T-cell (primary cell): ENCODE data around the gene NOTCH1. TPM values are rescaled to one million over a fixed set of nuclear protein-coding genes. Genes with fewer than 3 reads are reported as not detected.

Source experiments
- ATAC-seq, 4 experiments: fragments of 200-7000 bp in 3 of 4; fragments of 150-1000 bp in 1 of 4; cut with Tn5 transposase; replicated peaks in 1 of 4; 1 replicate in 3 of 4; 2 replicates in 1 of 4; pipeline ENCODE4 v1.10.0; 2021; ENCODE audit warnings: moderate library complexity in 3 of 4, mild to moderate bottlenecking in 2 of 4, moderate number of reproducible peaks in 1 of 4
- CTCF ChIA-PET, 2 donors: fragments of 300-600 bp; sonication (Branson Sonifier 250); formaldehyde crosslinking; loops; one replicate each; lab custom pipeline; 2022; ENCODE audit warnings: antibody characterized with exemption in 2 of 2; lab: Charles Lee
- POLR2A ChIA-PET, 2 donors: fragments of 300-600 bp; sonication (Branson Sonifier 250); formaldehyde crosslinking; loops; one replicate each; lab custom pipeline; 2022; ENCODE audit warnings: antibody characterized with exemption in 2 of 2; lab: Charles Lee
- DNase-seq, 35 experiments: peaks; one replicate each; pipeline versions ENCODE4 v3.0.0 to v3.0.0-alpha.2; 2013 to 2023
- H3K27ac ChIP-seq: one replicate; pipeline ENCODE4 v1.5.1; 2013; ENCODE audit warnings: low read length
- H3K27me3 ChIP-seq, 2 experiments: replicated peaks in 1 of 2; 1 replicate in 1 of 2; 2 replicates in 1 of 2; pipeline versions ENCODE4 v1.6.1 to v1.7.0; 2013; ENCODE audit warnings: low read length in 1 of 2, mixed read lengths in 1 of 2; ENCODE audit not compliant: control insufficient read depth in 2 of 2, insufficient read depth in 2 of 2; ENCODE audit errors: extremely low read depth in 1 of 2
- H3K36me3 ChIP-seq, 2 donors: 1 replicate in 1 of 2; 2 replicates in 1 of 2; pipeline versions ENCODE4 v1.6.1 to v1.7.0; 2013; ENCODE audit warnings: low read length in 1 of 2; ENCODE audit not compliant: control insufficient read depth in 2 of 2, insufficient read depth in 1 of 2; ENCODE audit errors: extremely low read depth in 1 of 2
- H3K4me1 ChIP-seq, 2 experiments: 1 replicate in 1 of 2; 2 replicates in 1 of 2; pipeline versions ENCODE4 v1.6.1 to v1.7.0; 2013; ENCODE audit warnings: low read length in 2 of 2, mixed read lengths in 1 of 2; ENCODE audit not compliant: insufficient read depth in 2 of 2, control insufficient read depth in 1 of 2; ENCODE audit errors: extremely low read depth in 1 of 2
- H3K4me3 ChIP-seq, 2 donors: 1 replicate in 1 of 2; 2 replicates in 1 of 2; pipeline versions ENCODE4 v1.5.1 to v1.7.0; 2013; ENCODE audit warnings: mild to moderate bottlenecking in 2 of 2, low read length in 1 of 2, moderate library complexity in 1 of 2; ENCODE audit not compliant: control insufficient read depth in 1 of 2; ENCODE audit errors: extremely low read depth in 1 of 2
- H3K9me3 ChIP-seq: 2 replicates; pipeline ENCODE4 v1.7.0; 2013
- H3K27ac Mint-ChIP-seq, 2 donors: one replicate each; pipeline ENCODE4 v1.8.0; 2020 to 2021; ENCODE audit warnings: mild to moderate bottlenecking in 2 of 2, mixed read lengths in 2 of 2
- H3K27me3 Mint-ChIP-seq, 2 donors: one replicate each; pipeline ENCODE4 v1.8.0; 2021 to 2022; ENCODE audit warnings: mixed read lengths in 2 of 2
- H3K36me3 Mint-ChIP-seq: one replicate; pipeline ENCODE4 v1.8.0; 2021; ENCODE audit warnings: mixed read lengths
- H3K4me1 Mint-ChIP-seq, 3 donors: one replicate each; pipeline ENCODE4 v1.8.0; 2020 to 2022; ENCODE audit warnings: mixed read lengths in 3 of 3, mild to moderate bottlenecking in 1 of 3
- H3K4me3 Mint-ChIP-seq, 3 donors: one replicate each; pipeline ENCODE4 v1.8.0; 2020 to 2022; ENCODE audit warnings: mild to moderate bottlenecking in 3 of 3, mixed read lengths in 3 of 3, moderate library complexity in 3 of 3
- H3K9me3 Mint-ChIP-seq, 3 donors: one replicate each; pipeline ENCODE4 v1.8.0; 2020 to 2022; ENCODE audit warnings: mixed read lengths in 3 of 3
- WGBS: methylation state at CpG from one replicate; pipeline ENCODE4 v1.1.5; 2013; ENCODE audit warnings: missing lambda C conversion rate; ENCODE audit not compliant: insufficient coverage; 5-methylcytosine and 5-hydroxymethylcytosine counted together
- total RNA-seq, 35 experiments: library from RNA in 6 of 35; stranded (reverse) in 6 of 35; fragments of 120-200 nt in 1 of 35; gene quantifications; one replicate each; pipeline versions ENCODE4 v1.2.1 to v1.2.4 and lab custom pipeline; 2013 to 2026

The NOTCH1 gene
- total RNA-seq, 5 donors from 2014 or later (not counting 1 experiment from before 2014, with no cell fraction given): 50.1 to 96.1 (median 84.1) TPM

GRCh38 chr9:136502196-136502595 lies 43.7 kb downstream of the NOTCH1 start:
- ATAC-seq (no peak), DNase-seq (no peak)
- H3K4me3 Mint-ChIP-seq: no peak overlapping the region
- peaks cover 20% of the 10 kb centered on the region for H3K36me3 Mint-ChIP-seq
- Histone ChIP-seq H3K27ac (no peak overlapping the region), H3K9me3 (no peaks in the 10 kb centered on the region), H3K4me3 (no peak overlapping the region), H3K4me1 (no peaks in the 10 kb centered on the region), H3K27me3 (no peaks in the 10 kb centered on the region), H3K36me3 (peaks cover 47 to 88% of the 10 kb centered on the region in 2 donors)
- H3K27ac Mint-ChIP-seq: no peak overlapping the region
- H3K27me3 Mint-ChIP-seq: no peaks in the 10 kb centered on the region
- POLR2A ChIA-PET: no interaction called here
- H3K4me1 Mint-ChIP-seq: no peaks in the 10 kb centered on the region
- CTCF ChIA-PET: no interaction called here
- 95% methylated on average over 33 of the region's 38 CpGs for WGBS
- no peaks in the 10 kb centered on the region for H3K9me3 Mint-ChIP-seq

GRCh38 chr9:136501686-136502085 lies 44.2 kb downstream of the NOTCH1 start:
- ChIA-PET CTCF (no interaction called here), POLR2A (no interaction called here)
- H3K4me1 Mint-ChIP-seq: no peaks in the 10 kb centered on the region
- H3K36me3 ChIP-seq: peaks cover 48 to 86% of the 10 kb centered on the region in 2 donors
- H3K36me3 Mint-ChIP-seq: peaks cover 20% of the 10 kb centered on the region
- H3K4me3 ChIP-seq: no peak overlapping the region
- H3K27me3 ChIP-seq: no peaks in the 10 kb centered on the region
- H3K27ac Mint-ChIP-seq: no peak overlapping the region
- DNase-seq (no peak), ATAC-seq (no peak)
- H3K27ac ChIP-seq: no peak overlapping the region
- H3K9me3 Mint-ChIP-seq: no peaks in the 10 kb centered on the region
- H3K4me3 Mint-ChIP-seq: no peak overlapping the region
- H3K9me3 ChIP-seq: no peaks in the 10 kb centered on the region
- WGBS: 97% methylated on average over 22 of the region's 23 CpGs
- no peaks in the 10 kb centered on the region for H3K4me1 ChIP-seq
- no peaks in the 10 kb centered on the region for H3K27me3 Mint-ChIP-seq

DNA sequence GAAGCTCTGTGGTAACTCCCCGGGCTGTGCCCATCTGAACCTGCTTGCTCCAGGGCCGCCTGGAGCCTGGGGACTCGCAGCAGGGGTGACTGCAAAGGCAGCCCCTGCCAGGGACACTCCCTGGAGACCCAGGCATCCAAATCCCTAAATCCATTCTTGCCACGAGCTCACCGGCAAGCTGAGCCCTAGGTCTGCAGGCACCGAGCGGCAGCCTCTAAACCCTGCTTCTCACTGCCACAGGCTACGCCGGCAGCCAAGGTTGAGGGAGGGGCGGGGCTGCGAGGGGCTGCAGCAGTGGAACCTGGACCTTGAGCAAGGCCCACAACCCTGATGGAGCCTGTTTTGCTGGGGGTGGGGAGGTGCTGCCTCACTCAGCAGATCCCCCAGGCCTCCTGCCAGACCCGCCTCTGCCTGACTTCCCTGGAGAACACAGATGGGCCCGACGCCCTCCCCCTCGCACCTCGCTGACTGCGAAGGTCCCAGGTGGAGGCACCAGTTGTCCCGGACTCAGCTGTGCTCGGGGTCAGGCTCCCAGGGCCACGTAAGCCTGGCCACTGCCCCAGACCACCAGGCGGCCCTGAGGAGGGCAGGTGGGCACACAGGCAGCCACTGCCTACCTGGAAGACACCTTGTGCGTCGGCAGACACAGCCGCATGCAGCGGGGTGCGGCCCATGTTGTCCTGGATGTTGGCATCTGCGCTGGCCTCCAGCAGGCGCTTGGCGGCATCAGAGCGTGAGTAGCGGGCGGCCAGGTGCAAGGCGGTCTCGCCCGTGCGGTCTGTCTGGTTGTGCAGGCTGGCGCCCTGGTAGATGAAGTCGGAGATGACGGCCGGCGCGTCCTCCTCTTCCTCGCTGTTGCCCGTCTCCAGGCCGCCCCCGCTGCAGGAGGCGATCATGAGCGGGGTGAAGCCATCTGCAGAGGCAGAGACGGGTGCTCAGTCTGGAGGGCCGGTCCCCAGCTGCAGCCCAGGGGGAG lies 45.6 kb downstream of the NOTCH1 start:
- no peak overlapping the region for H3K27ac ChIP-seq
- WGBS: 98% methylated on average over 36 of the region's 50 CpGs
- no peak overlapping the region for H3K4me3 ChIP-seq
- peaks cover 19% of the 10 kb centered on the region for H3K36me3 Mint-ChIP-seq
- ChIA-PET CTCF (no interaction called here), POLR2A (interaction anchor here in 1 of 2 donors (0.7 kb wide), 1 partner anchor 71 kb away, joined by 4 read pairs; no protein-coding TSS in a partner anchor)
- H3K27me3 ChIP-seq: no peaks in the 10 kb centered on the region
- peaks cover 41 to 80% of the 10 kb centered on the region in 2 donors for H3K36me3 ChIP-seq
- no peak for ATAC-seq
- H3K9me3 Mint-ChIP-seq: no peaks in the 10 kb centered on the region
- H3K27ac Mint-ChIP-seq: no peak overlapping the region
- no peaks in the 10 kb centered on the region for H3K27me3 Mint-ChIP-seq
- H3K9me3 ChIP-seq: no peaks in the 10 kb centered on the region
- no peaks in the 10 kb centered on the region for H3K4me1 ChIP-seq
- no peak for DNase-seq
- H3K4me1 Mint-ChIP-seq: no peaks in the 10 kb centered on the region
- no peak overlapping the region for H3K4me3 Mint-ChIP-seq

GRCh38 chr9:136499071-136499934 lies 46.5 kb downstream of the NOTCH1 start:
- no peak overlapping the region for H3K27ac ChIP-seq
- ATAC-seq: no peak
- no peak for DNase-seq
- H3K27me3 ChIP-seq: no peaks in the 10 kb centered on the region
- H3K4me1 Mint-ChIP-seq: no peaks in the 10 kb centered on the region
- no peaks in the 10 kb centered on the region for H3K9me3 ChIP-seq
- CTCF ChIA-PET: no interaction called here
- POLR2A ChIA-PET: no interaction called here
- H3K27me3 Mint-ChIP-seq: no peaks in the 10 kb centered on the region
- no peak overlapping the region for H3K4me3 Mint-ChIP-seq
- H3K4me3 ChIP-seq: no peak overlapping the region
- no peaks in the 10 kb centered on the region for H3K4me1 ChIP-seq
- no peak overlapping the region for H3K27ac Mint-ChIP-seq
- peaks cover 19% of the 10 kb centered on the region for H3K36me3 Mint-ChIP-seq
- no peaks in the 10 kb centered on the region for H3K9me3 Mint-ChIP-seq
- H3K36me3 ChIP-seq: peaks cover 31 to 77% of the 10 kb centered on the region in 2 donors
- 93% methylated on average over 42 of the region's 46 CpGs for WGBS

DNA sequence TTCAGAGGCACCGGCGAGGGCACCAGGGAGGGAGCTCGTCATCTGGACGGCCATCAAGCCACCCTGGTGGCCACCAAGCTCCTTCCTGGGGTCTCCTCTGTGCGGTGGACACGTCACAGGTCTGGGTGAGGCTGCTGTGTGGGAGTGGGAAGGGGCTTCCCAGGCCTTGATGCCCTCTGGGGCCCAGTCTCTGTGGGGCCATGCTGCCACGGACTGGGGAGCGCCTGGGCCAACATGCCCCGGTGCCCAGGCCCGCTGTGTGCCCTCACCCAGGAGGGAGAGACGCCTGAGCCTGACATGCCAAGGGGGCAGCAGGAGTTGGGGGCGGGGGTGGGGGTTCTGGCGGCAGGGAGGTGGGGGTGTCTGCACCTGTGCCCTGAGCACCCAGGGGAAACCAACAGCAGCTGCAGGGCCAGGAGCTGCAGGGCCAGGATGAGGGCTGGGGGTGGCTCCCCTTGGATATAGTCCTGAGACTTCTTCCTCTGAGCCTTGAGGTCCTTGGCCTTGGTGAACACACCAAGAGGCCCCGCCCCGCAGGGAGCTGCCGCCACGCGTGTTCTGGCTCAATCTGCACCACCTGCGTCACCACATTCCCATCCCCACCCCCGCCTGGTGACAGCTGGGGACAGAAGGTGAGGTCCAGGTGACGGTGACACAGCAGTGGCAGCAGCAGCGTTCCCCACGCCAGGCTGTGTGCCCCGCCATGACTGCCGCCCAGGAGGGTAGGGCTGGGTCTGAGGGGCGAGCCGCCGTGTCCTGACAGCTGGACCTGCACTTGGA lies 47.7 kb downstream of the NOTCH1 start:
- ChIA-PET CTCF (no interaction called here), POLR2A (no interaction called here)
- Histone ChIP-seq H3K4me3 (no peak overlapping the region), H3K4me1 (no peaks in the 10 kb centered on the region), H3K9me3 (no peaks in the 10 kb centered on the region), H3K27ac (no peak overlapping the region), H3K36me3 (peaks cover 29 to 65% of the 10 kb centered on the region in 2 donors), H3K27me3 (no peaks in the 10 kb centered on the region)
- no peaks in the 10 kb centered on the region for H3K9me3 Mint-ChIP-seq
- peaks cover 19% of the 10 kb centered on the region for H3K36me3 Mint-ChIP-seq
- ATAC-seq: no peak
- no peak overlapping the region for H3K27ac Mint-ChIP-seq
- no peaks in the 10 kb centered on the region for H3K4me1 Mint-ChIP-seq
- H3K4me3 Mint-ChIP-seq: no peak overlapping the region
- no peaks in the 10 kb centered on the region for H3K27me3 Mint-ChIP-seq
- no peak for DNase-seq
- WGBS: 92% methylated on average over 17 of the region's 28 CpGs
